Lung (tissue), 12 donors: ENCODE measurements around the gene NACC2. TPM values are rescaled to one million over a fixed set of nuclear protein-coding genes. Genes with fewer than 3 reads are reported as not detected.
A peak's percentile ranks its signal among the peaks of the same experiment; 100 is the strongest.

Source experiments
- ATAC-seq: fragments of 200-7000 bp; cut with Tn5 transposase; one replicate; pipeline ENCODE4 v1.9.1; 2020; ENCODE audit warnings: moderate number of reproducible peaks; ENCODE audit not compliant: insufficient read depth, low FRiP score
- DNase-seq, 3 donors: peaks; one replicate each; pipeline ENCODE4 v3.0.0-alpha.2; 2013 to 2017
- H3K27ac ChIP-seq, 2 donors: one replicate each; pipeline ENCODE4 v1.5.1; 2013; ENCODE audit warnings: mild to moderate bottlenecking in 2 of 2, moderate library complexity in 2 of 2, control low read depth in 1 of 2, inconsistent platforms in 1 of 2, low read depth in 1 of 2, low read length in 1 of 2
- H3K27me3 ChIP-seq, 3 donors: one replicate each; pipeline ENCODE4 v1.5.1; 2013; ENCODE audit warnings: low read length in 2 of 3; ENCODE audit not compliant: control insufficient read depth in 3 of 3, insufficient read depth in 3 of 3
- H3K36me3 ChIP-seq, 4 donors: one replicate each; pipeline ENCODE4 v1.5.1; 2013; ENCODE audit warnings: low read length in 4 of 4, mild to moderate bottlenecking in 1 of 4, moderate library complexity in 1 of 4; ENCODE audit not compliant: control insufficient read depth in 4 of 4, insufficient read depth in 4 of 4
- H3K4me1 ChIP-seq, 5 donors: one replicate each; pipeline ENCODE4 v1.5.1; 2013; ENCODE audit warnings: low read length in 5 of 5, mild to moderate bottlenecking in 2 of 5, moderate library complexity in 1 of 5; ENCODE audit not compliant: control insufficient read depth in 5 of 5, insufficient read depth in 5 of 5
- H3K4me3 ChIP-seq: one replicate; pipeline ENCODE4 v1.5.1; 2013; ENCODE audit warnings: mild to moderate bottlenecking, control low read depth, moderate library complexity
- H3K9ac ChIP-seq, 2 donors: one replicate each; pipeline ENCODE4 v1.5.1; 2013; ENCODE audit warnings: low read length in 2 of 2, control low read depth in 1 of 2; ENCODE audit not compliant: insufficient read depth in 1 of 2
- H3K9me3 ChIP-seq, 4 donors: one replicate each; pipeline ENCODE4 v1.5.1; 2013; ENCODE audit warnings: low read length in 3 of 4, mild to moderate bottlenecking in 1 of 4, moderate library complexity in 1 of 4; ENCODE audit not compliant: control insufficient read depth in 4 of 4, insufficient read depth in 3 of 4
- CTCF ChIP-seq: IDR thresholded peaks from 2 replicates; pipeline ENCODE4 v1.5.1; 2012; ENCODE audit warnings: mild to moderate bottlenecking; ENCODE audit errors: control extremely low read depth, extremely low read depth
- WGBS, 2 donors: extraction: QIAGEN DNeasy Blood & Tissue Kit; methylation state at CpG; one replicate each; pipeline ENCODE4 v1.1.7; 2013; 5-methylcytosine and 5-hydroxymethylcytosine counted together
- polyA plus RNA-seq, 2 donors: library from polyadenylated mRNA; stranded (reverse); fragments of 200-250 nt; gene quantifications; one replicate each; pipeline ENCODE4 v1.2.1, GENCODE V29; 2013
- total RNA-seq, 2 donors: library from RNA; depleted of rRNA in 1 of 2; stranded (reverse); fragments of >200 nt in 1 of 2; gene quantifications; one replicate each; pipeline ENCODE4 v1.2.1, GENCODE V29; 2014 to 2021
- donor health status: control.
- donor health status: control.
- donor health status: Bipolar disorder and iron deficiency.
- donor health status: healthy.
- donor health status: DM: yes; HTN: yes; CAD: no.

NACC2 gene
- total and polyA plus RNA-seq, 4 donors: 5.9 to 32.7 (median 10.5) TPM

GRCh38 chr9:136010176-136010575 lies 84.9 kb downstream of the NACC2 start:
- ATAC-seq (no peak), DNase-seq (no peak)
- Histone ChIP-seq H3K27ac (peak overlapping the region in 1 of 2 donors; percentile 89), H3K27me3 (no peaks in the 10 kb centered on the region), H3K9ac (no peak overlapping the region), H3K4me1 (peaks cover 0 to 40% (median 10%) of the 10 kb centered on the region in 5 donors), H3K36me3 (peaks cover 0 to 24% (median 0%) of the 10 kb centered on the region in 4 donors), H3K4me3 (no peak overlapping the region), H3K9me3 (no peaks in the 10 kb centered on the region)
- 91 to 93% methylated on average over 17 of the region's 17 CpGs for WGBS, 2 donors
- TF ChIP-seq CTCF: no peak

GRCh38 chr9:136009516-136009915 lies 85.6 kb downstream of the NACC2 start:
- no peak for DNase-seq
- 92 to 93% methylated on average over 16 of the region's 16 CpGs for WGBS, 2 donors
- no peaks in the 10 kb centered on the region for H3K27me3 ChIP-seq
- H3K27ac ChIP-seq: peak overlapping the region in 1 of 2 donors; percentile 89
- no peak for TF ChIP-seq CTCF
- H3K9me3 ChIP-seq: no peaks in the 10 kb centered on the region
- no peak for ATAC-seq
- H3K4me3 ChIP-seq: no peak overlapping the region
- H3K9ac ChIP-seq: no peak overlapping the region
- H3K36me3 ChIP-seq: peaks cover 0 to 24% (median 0%) of the 10 kb centered on the region in 4 donors
- H3K4me1 ChIP-seq: peaks cover 0 to 35% (median 10%) of the 10 kb centered on the region in 5 donors

GRCh38 chr9:136008693-136008997 lies 86.4 kb downstream of the NACC2 start:
- no peak overlapping the region for H3K9ac ChIP-seq
- peaks cover under 1 to 33% (median 17%) of the 10 kb centered on the region in 5 donors for H3K4me1 ChIP-seq
- peaks cover 0 to 24% (median 0%) of the 10 kb centered on the region in 4 donors for H3K36me3 ChIP-seq
- DNase-seq (no peak), ATAC-seq (no peak)
- H3K27ac ChIP-seq: peak overlapping the region in 1 of 2 donors; percentile 89
- 77 to 90% methylated on average over 21 of the region's 21 CpGs for WGBS, 2 donors
- no peaks in the 10 kb centered on the region for H3K27me3 ChIP-seq
- H3K4me3 ChIP-seq: no peak overlapping the region
- no peaks in the 10 kb centered on the region for H3K9me3 ChIP-seq
- TF ChIP-seq CTCF: no peak

GRCh38 chr9:136007934-136008692 lies 87.0 kb downstream of the NACC2 start:
- Histone ChIP-seq H3K36me3 (peaks cover 0 to 21% (median 0%) of the 10 kb centered on the region in 4 donors), H3K27me3 (no peaks in the 10 kb centered on the region), H3K9me3 (no peaks in the 10 kb centered on the region), H3K9ac (no peak overlapping the region), H3K4me3 (no peak overlapping the region), H3K4me1 (peaks cover 2 to 33% (median 22%) of the 10 kb centered on the region in 5 donors), H3K27ac (peak overlapping the region; percentile 7 to 89)
- 70 to 79% methylated on average over 24 of the region's 24 CpGs for WGBS, 2 donors
- TF ChIP-seq CTCF: no peak
- no peak for DNase-seq
- ATAC-seq: no peak
